ENCODE data around the gene RHAG. TPM values are rescaled to one million over a fixed set of nuclear protein-coding genes. Genes with fewer than 3 reads are reported as not detected.

RHAG gene
- total and polyA plus RNA-seq, 2 experiments from 2014 or later, result not detected

- Mint-ChIP-seq H3K4me1 (no peaks in the 10 kb centered on the region), H3K27me3 (ENCODE audit: insufficient read depth, low read depth, poor library complexity) (no peaks in the 10 kb centered on the region), H3K4me3 (no peak overlapping the region), H3K36me3 (ENCODE audit: low read depth) (peaks cover 2% of the 10 kb centered on the region; the same call in 2 of the 3 replicates), H3K9me3 (peaks cover 10% of the 10 kb centered on the region; the same call in 1 of the 3 replicates), H3K27ac (no peak overlapping the region)
- H3K4me2 ChIP-seq, result no peak overlapping the region
- H3K79me2 ChIP-seq (replicated peaks; ENCODE audit: insufficient read depth), result no peaks in the 10 kb centered on the region
- no peak for TF ChIP-seq JUNB (IDR thresholded peaks at IDR 0.05; ENCODE audit: unreplicated experiment)
- no peak for TF ChIP-seq NANOG (IDR thresholded peaks at IDR 0.05; ENCODE audit: borderline replicate concordance)
- no peak for TF ChIP-seq CTCF (conservative IDR thresholded peaks at IDR 0.05; ENCODE audit: low read depth in 2 of 2)
- TF ChIP-seq POLR2AphosphoS5 (IDR thresholded peaks at IDR 0.05; ENCODE audit: low read depth), result no peak
- TF ChIP-seq EZH2phosphoT487 (IDR thresholded peaks at IDR 0.05; ENCODE audit: unreplicated experiment), result no peak
- no peak for TF ChIP-seq ZNF462 (CRISPR knock-in tag; IDR thresholded peaks at IDR 0.05)
- TF ChIP-seq ETS1 (IDR thresholded peaks at IDR 0.05), result no peak
- TF ChIP-seq ZNF331 (CRISPR knock-in tag; IDR thresholded peaks at IDR 0.05; ENCODE audit: low read depth), result no peak
- TF ChIP-seq EZH2 (IDR thresholded peaks at IDR 0.05; ENCODE audit: low read depth, unreplicated experiment), result no peak
- TF ChIP-seq, protein P1, sequence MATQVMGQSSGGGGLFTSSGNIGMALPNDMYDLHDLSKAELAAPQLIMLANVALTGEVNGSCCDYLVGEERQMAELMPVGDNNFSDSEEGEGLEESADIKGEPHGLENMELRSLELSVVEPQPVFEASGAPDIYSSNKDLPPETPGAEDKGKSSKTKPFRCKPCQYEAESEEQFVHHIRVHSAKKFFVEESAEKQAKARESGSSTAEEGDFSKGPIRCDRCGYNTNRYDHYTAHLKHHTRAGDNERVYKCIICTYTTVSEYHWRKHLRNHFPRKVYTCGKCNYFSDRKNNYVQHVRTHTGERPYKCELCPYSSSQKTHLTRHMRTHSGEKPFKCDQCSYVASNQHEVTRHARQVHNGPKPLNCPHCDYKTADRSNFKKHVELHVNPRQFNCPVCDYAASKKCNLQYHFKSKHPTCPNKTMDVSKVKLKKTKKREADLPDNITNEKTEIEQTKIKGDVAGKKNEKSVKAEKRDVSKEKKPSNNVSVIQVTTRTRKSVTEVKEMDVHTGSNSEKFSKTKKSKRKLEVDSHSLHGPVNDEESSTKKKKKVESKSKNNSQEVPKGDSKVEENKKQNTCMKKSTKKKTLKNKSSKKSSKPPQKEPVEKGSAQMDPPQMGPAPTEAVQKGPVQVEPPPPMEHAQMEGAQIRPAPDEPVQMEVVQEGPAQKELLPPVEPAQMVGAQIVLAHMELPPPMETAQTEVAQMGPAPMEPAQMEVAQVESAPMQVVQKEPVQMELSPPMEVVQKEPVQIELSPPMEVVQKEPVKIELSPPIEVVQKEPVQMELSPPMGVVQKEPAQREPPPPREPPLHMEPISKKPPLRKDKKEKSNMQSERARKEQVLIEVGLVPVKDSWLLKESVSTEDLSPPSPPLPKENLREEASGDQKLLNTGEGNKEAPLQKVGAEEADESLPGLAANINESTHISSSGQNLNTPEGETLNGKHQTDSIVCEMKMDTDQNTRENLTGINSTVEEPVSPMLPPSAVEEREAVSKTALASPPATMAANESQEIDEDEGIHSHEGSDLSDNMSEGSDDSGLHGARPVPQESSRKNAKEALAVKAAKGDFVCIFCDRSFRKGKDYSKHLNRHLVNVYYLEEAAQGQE (IDR thresholded peaks at IDR 0.05; ENCODE audit: unreplicated experiment), result no peak
- TF ChIP-seq CREB1 (CRISPR knock-in tag; IDR thresholded peaks at IDR 0.05; ENCODE audit: low read depth), result no peak
- no peak for TF ChIP-seq ZNF114 (CRISPR knock-in tag; IDR thresholded peaks at IDR 0.05)
- no peak for TF ChIP-seq STAT1 (IDR thresholded peaks at IDR 0.05; ENCODE audit: unreplicated experiment)
- no peak overlapping the region for H2AFZ ChIP-seq
- no peaks in the 10 kb centered on the region for H3K27me3 ChIP-seq (ENCODE audit: insufficient read depth)
- no peaks in the 10 kb centered on the region for H4K20me1 ChIP-seq (replicated peaks; ENCODE audit: insufficient read depth)
- no peaks in the 10 kb centered on the region for H3F3A ChIP-seq (replicated peaks; ENCODE audit: low read depth)
- ATAC-seq (no peak), DNase-seq (ENCODE audit: low spot score) (no peak)
- H3K36me3 ChIP-seq (ENCODE audit: insufficient read depth), result no peaks in the 10 kb centered on the region
- peaks cover 3% of the 10 kb centered on the region; the same call in 1 of the 2 replicates for H3K4me1 ChIP-seq (ENCODE audit: insufficient read depth)
- no peak overlapping the region for H3K4me3 ChIP-seq
- H3K27ac ChIP-seq (ENCODE audit: low read depth), result no peak overlapping the region
- no peaks in the 10 kb centered on the region for H3K9me2 ChIP-seq (ENCODE audit: insufficient read depth)
Measured at GRCh38 chr6:49632727-49633126, 3.9 kb downstream of the RHAG start.

All from GM23338 (cell line).